Measurements from ENCODE around the gene SLC26A5. TPM values are rescaled to one million over a fixed set of nuclear protein-coding genes. Genes with fewer than 3 reads are reported as not detected.

Gene SLC26A5
- total and polyA plus RNA-seq, 10 of the 15 experiments (the other 5 are each of a cell fraction or from before 2014, with no cell fraction given), result 0.03 TPM; not detected in 9

DNA sequence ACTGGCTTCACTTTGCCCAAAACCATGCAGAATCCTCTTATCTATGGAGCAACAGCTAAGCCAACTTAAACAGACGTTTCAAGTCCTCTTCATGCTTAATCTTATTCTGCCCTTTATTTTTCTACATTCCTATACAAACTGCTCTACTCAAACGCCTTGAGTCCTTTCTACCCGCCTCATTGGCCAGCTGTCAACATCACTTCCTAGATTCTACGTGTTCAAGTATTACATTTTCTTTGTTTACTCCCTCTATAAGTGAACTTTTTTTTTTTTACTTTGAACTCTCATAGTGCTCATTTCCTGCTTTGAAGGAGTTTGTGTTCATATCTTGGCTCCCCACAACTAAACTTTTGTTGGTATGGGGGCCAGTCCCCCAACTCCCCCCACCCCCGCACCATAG is 28.9 kb upstream of the SLC26A5 start:
- no peak for FAIRE-seq
- no peaks in the 10 kb centered on the region for H3K9me3 ChIP-seq (replicated peaks; ENCODE audit: control insufficient read depth, insufficient read depth, low read length)
- no TSS peak for BruUV-seq (replicated peaks)
- no peak for DNase-seq (ENCODE audit: low read depth, low spot score)
- no peak overlapping the region for H3K27ac ChIP-seq (ENCODE audit: control insufficient read depth, insufficient read depth)
- no peak overlapping the region for H2AFZ ChIP-seq (ENCODE audit: control insufficient read depth, low read depth, low read length)
- no peaks in the 10 kb centered on the region for H4K20me1 ChIP-seq (ENCODE audit: control insufficient read depth, insufficient read depth)
- H3K36me3 ChIP-seq (ENCODE audit: control insufficient read depth in 2 of 2, insufficient read depth in 2 of 2, low read length in 1 of 2), result no peaks in the 10 kb centered on the region
- 10% methylated on average over 5 of the region's 5 CpGs for WGBS (ENCODE audit: insufficient coverage, insufficient replicate concordance, low lambda C conversion rate, missing lambda C conversion rate)
- no peaks in the 10 kb centered on the region for H3K27me3 ChIP-seq (replicated peaks in 1 of 2; ENCODE audit: control insufficient read depth in 2 of 2, insufficient read depth in 2 of 2, low read length in 1 of 2)
- in situ Hi-C loops (cut with MboI) (no loop called here), intact Hi-C loops (cut with micrococcal nuclease; ENCODE audit: unreplicated experiment) (no loop called here)
- no peak overlapping the region for H3K9ac ChIP-seq (ENCODE audit: control insufficient read depth, insufficient read depth, low read length)
- RAD21 ChIA-PET (ENCODE audit: unreplicated experiment), result no interaction called here
- H3K4me1 ChIP-seq (ENCODE audit: control insufficient read depth, insufficient read depth, low read length), result no peaks in the 10 kb centered on the region
- no peak overlapping the region for H3K4me2 ChIP-seq (ENCODE audit: control insufficient read depth, insufficient read depth)
- TF ChIP-seq GATAD2B (conservative IDR thresholded peaks at IDR 0.05; ENCODE audit: low read depth) (no peak), PAX8 (IDR thresholded peaks at IDR 0.05) (no peak), TBL1XR1 (IDR thresholded peaks at IDR 0.05; ENCODE audit: low read depth, low read length) (no peak), NFYA (IDR thresholded peaks at IDR 0.05; ENCODE audit: borderline replicate concordance, low read depth, low read length) (no peak), STAT3 (IDR thresholded peaks at IDR 0.05; ENCODE audit: low read depth, low read length) (no peak), EED (IDR thresholded peaks at IDR 0.05; ENCODE audit: low read depth) (no peak), KLF5 (IDR thresholded peaks at IDR 0.05; ENCODE audit: partially characterized antibody) (no peak), BACH1 (IDR thresholded peaks at IDR 0.05; ENCODE audit: borderline replicate concordance) (no peak), ZNF24 (IDR thresholded peaks at IDR 0.05) (no peak), SREBF2 (IDR thresholded peaks at IDR 0.05; ENCODE audit: low read length) (no peak), CBX3 (IDR thresholded peaks at IDR 0.05; ENCODE audit: borderline replicate concordance, low read depth) (no peak), CHD1 (IDR thresholded peaks at IDR 0.05; ENCODE audit: low read depth, low read length) (no peak)
- TF ChIP-seq, protein P1, sequence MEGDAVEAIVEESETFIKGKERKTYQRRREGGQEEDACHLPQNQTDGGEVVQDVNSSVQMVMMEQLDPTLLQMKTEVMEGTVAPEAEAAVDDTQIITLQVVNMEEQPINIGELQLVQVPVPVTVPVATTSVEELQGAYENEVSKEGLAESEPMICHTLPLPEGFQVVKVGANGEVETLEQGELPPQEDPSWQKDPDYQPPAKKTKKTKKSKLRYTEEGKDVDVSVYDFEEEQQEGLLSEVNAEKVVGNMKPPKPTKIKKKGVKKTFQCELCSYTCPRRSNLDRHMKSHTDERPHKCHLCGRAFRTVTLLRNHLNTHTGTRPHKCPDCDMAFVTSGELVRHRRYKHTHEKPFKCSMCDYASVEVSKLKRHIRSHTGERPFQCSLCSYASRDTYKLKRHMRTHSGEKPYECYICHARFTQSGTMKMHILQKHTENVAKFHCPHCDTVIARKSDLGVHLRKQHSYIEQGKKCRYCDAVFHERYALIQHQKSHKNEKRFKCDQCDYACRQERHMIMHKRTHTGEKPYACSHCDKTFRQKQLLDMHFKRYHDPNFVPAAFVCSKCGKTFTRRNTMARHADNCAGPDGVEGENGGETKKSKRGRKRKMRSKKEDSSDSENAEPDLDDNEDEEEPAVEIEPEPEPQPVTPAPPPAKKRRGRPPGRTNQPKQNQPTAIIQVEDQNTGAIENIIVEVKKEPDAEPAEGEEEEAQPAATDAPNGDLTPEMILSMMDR (IDR thresholded peaks at IDR 0.05 in 2 of 3, conservative IDR thresholded peaks at IDR 0.05 in 1 of 3; ENCODE audit: control insufficient read depth in 2 of 3, extremely low read depth in 1 of 3, insufficient read depth in 1 of 3, low read depth in 3 of 3, low read length in 3 of 3), result no peak
- TF ChIP-seq, protein P2, sequence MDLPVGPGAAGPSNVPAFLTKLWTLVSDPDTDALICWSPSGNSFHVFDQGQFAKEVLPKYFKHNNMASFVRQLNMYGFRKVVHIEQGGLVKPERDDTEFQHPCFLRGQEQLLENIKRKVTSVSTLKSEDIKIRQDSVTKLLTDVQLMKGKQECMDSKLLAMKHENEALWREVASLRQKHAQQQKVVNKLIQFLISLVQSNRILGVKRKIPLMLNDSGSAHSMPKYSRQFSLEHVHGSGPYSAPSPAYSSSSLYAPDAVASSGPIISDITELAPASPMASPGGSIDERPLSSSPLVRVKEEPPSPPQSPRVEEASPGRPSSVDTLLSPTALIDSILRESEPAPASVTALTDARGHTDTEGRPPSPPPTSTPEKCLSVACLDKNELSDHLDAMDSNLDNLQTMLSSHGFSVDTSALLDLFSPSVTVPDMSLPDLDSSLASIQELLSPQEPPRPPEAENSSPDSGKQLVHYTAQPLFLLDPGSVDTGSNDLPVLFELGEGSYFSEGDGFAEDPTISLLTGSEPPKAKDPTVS (IDR thresholded peaks at IDR 0.05; ENCODE audit: low read depth, low read length), result no peak
- no peak for ATAC-seq
- SMC1A ChIA-PET (ENCODE audit: uncharacterized antibody, unreplicated experiment), result interaction anchor here (1.0 kb wide), 1 partner anchor 9 kb away, joined by 3 read pairs; no protein-coding TSS in a partner anchor
- POLR2A ChIA-PET, result interaction anchor here (0.6 kb wide), 1 partner anchor 10 kb away, joined by 3 read pairs; no protein-coding TSS in a partner anchor
- no peak overlapping the region for H3K4me3 ChIP-seq
- CTCF ChIA-PET, result no interaction called here
- no peaks in the 10 kb centered on the region for H3K79me2 ChIP-seq (ENCODE audit: control insufficient read depth, insufficient read depth, low read length)

All from GM12878 (cell line).